Activated CD4-positive, alpha-beta memory T cell treated with anti-CD3 and anti-CD28 coated beads, Interleukin-2, amount 10 ng/mL, durations not matched to agents 7 days and 5 days (primary cell): ENCODE results near the gene CAPNS1. TPM values are rescaled to one million over a fixed set of nuclear protein-coding genes. Genes with fewer than 3 reads are reported as not detected.

Experiments
- CTCF ChIA-PET: fragments of 350-600 bp; sonication (Branson Sonifier 250); formaldehyde crosslinking; loops from one replicate; lab custom pipeline; 2021; ENCODE audit warnings: antibody characterized with exemption, inconsistent platforms; lab: Charles Lee
- POLR2A ChIA-PET: fragments of 350-600 bp; sonication (Branson Sonifier 250); formaldehyde crosslinking; loops from one replicate; lab custom pipeline; 2021; ENCODE audit warnings: antibody characterized with exemption; lab: Charles Lee
- DNase-seq: peaks from one replicate; pipeline ENCODE4 v3.0.0-alpha.2; 2020
- H3K27ac Mint-ChIP-seq: one replicate; pipeline ENCODE4 v1.8.0; 2021; ENCODE audit warnings: mild to moderate bottlenecking, mixed read lengths
- H3K27me3 Mint-ChIP-seq: one replicate; pipeline ENCODE4 v1.8.0; 2021; ENCODE audit warnings: mixed read lengths
- H3K36me3 Mint-ChIP-seq: one replicate; pipeline ENCODE4 v1.8.0; 2021; ENCODE audit warnings: low read depth, mixed read lengths
- H3K4me1 Mint-ChIP-seq: one replicate; pipeline ENCODE4 v1.8.0; 2021; ENCODE audit warnings: mixed read lengths
- H3K4me3 Mint-ChIP-seq: one replicate; pipeline ENCODE4 v1.8.0; 2021; ENCODE audit warnings: mild to moderate bottlenecking, mixed read lengths
- H3K9me3 Mint-ChIP-seq: one replicate; pipeline ENCODE4 v1.8.0; 2021; ENCODE audit warnings: mixed read lengths
- total RNA-seq, 2 experiments: library from RNA; stranded (reverse); gene quantifications; one replicate each; pipeline ENCODE4 v1.2.3, GENCODE V29; 2021

The CAPNS1 gene
- total RNA-seq, 2 experiments from 2014 or later = 520 to 539 TPM

DNA sequence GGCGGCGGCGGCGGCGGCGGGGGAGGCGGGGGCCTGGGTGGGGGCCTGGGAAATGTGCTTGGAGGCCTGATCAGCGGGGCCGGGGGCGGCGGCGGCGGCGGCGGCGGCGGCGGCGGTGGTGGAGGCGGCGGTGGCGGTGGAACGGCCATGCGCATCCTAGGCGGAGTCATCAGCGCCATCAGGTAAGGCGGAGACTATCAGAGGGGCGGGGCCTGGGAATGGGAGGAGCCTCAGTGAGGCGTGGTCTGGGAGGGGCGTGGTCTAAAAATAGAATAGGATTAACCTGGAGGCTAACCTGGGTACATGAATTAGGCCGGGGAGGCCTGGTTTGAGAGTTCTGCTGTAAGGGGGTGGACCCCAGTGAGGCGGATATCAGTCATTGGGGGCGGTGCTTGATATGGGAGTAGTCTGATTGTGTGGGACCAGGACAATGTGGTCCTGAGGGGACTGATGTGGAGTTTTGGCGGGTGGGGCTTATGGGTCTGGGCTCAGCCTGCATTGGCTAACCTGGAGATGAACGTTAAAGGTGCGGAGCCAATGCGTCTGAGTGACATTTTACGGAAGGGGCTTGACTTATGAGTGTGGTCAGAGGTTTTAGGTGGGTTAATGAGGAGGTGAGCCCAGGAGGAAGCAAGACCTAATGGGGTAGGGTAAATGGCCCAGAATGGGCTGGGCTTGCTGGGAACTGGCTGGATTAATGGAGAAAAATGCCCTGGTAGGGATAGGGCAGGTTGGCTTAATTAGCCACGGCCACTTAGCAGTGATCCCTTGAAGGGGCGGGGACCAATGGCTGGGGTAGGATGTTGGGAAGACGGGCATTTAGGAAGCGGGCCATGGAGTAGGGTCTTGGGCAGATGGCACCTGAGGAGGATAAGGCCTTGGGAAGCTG, 1.4 kb downstream of the CAPNS1 start:
- POLR2A ChIA-PET = interaction anchor here (1.4 to 2.0 kb wide), 4 partner anchors 11 to 188 kb away, joined by 3 to 43 read pairs (median 18); partner anchors contain the start of genes POLR2I and TBCB
- Mint-ChIP-seq H3K36me3 (peaks cover 46% of the 10 kb centered on the region), H3K27ac (peak overlapping the region; percentile 98), H3K9me3 (no peaks in the 10 kb centered on the region), H3K4me3 (peak overlapping the region; percentile 92), H3K4me1 (peaks cover 40% of the 10 kb centered on the region), H3K27me3 (no peaks in the 10 kb centered on the region)
- DNase-seq = peak; percentile 93
- CTCF ChIA-PET = interaction anchor here (2.3 kb wide), 1 partner anchor 13 kb away, joined by 8 read pairs; no protein-coding TSS in a partner anchor

DNA sequence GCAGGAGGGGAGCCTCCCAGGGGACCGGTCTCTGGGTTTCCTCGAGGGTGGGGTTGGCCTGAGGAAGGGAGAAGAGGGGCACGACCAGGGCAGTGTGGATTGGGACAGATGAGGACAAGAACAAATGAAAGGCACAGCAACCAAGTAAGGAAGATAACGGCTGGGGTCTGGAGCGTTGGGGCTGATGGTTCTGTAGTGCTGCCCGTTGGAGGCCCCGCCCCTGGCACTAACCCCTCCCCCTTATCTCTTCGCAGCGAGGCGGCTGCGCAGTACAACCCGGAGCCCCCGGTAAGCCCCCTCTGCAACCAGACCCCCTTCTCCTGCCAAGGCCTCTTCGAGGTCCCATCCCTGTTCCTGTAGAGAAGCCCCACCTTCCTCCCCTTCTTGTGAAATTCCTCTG, 2.2 kb downstream of the CAPNS1 start:
- Mint-ChIP-seq H3K4me1 (peaks cover 35% of the 10 kb centered on the region), H3K27me3 (no peaks in the 10 kb centered on the region), H3K36me3 (peaks cover 54% of the 10 kb centered on the region), H3K9me3 (no peaks in the 10 kb centered on the region), H3K4me3 (no peak overlapping the region), H3K27ac (no peak overlapping the region)
- no peak for DNase-seq
- ChIA-PET CTCF (interaction anchor here (2.3 kb wide), 1 partner anchor 14 kb away, joined by 8 read pairs; no protein-coding TSS in a partner anchor), POLR2A (no interaction called here)

DNA sequence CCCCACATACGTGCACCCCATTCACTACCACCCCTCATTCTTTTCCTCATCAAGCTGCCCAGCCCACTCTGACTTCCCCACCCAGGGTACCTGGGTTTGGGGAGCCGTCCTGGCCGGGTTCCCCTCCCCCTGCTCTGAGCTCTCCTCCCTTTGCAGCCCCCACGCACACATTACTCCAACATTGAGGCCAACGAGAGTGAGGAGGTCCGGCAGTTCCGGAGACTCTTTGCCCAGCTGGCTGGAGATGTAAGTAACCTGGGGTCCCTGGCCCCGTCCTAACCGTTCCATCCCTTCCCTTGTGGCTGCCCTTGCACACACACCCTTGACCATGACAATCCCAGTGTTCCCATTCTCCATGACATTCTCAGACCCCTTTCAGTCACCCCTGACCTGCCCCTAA, 2.6 kb downstream of the CAPNS1 start:
- H3K9me3 Mint-ChIP-seq = no peaks in the 10 kb centered on the region
- peak overlapping the region; percentile 5 for H3K4me3 Mint-ChIP-seq
- H3K4me1 Mint-ChIP-seq = peaks cover 33% of the 10 kb centered on the region
- peaks cover 58% of the 10 kb centered on the region for H3K36me3 Mint-ChIP-seq
- H3K27me3 Mint-ChIP-seq = no peaks in the 10 kb centered on the region
- ChIA-PET POLR2A (no interaction called here), CTCF (interaction anchor here (2.3 kb wide), 1 partner anchor 14 kb away, joined by 8 read pairs; no protein-coding TSS in a partner anchor)
- H3K27ac Mint-ChIP-seq = no peak overlapping the region
- DNase-seq = no peak

DNA sequence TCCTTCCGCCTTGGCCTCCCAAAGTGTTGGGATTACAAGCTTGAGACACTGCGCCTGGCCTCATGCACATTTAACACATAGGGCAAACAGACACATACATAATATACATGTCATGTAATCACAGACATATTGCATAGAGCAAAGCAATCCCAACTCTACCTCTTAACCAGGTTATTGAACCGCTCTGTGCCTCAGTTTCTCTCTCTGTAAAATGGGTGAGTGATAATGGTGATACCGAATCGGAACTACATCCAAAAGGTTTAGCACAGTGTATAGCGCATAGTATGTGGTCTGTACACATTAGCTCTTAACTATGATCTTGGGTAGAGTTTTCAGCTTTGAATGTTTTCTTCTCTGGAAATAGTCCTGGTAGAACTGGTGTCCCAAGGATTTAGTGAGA, 4.8 kb downstream of the CAPNS1 start:
- H3K27me3 Mint-ChIP-seq = no peaks in the 10 kb centered on the region
- CTCF ChIA-PET = interaction anchor here (1.1 to 1.8 kb wide), 2 partner anchors 17 to 34 kb away, joined by 5 to 11 read pairs; no protein-coding TSS in a partner anchor

DNA sequence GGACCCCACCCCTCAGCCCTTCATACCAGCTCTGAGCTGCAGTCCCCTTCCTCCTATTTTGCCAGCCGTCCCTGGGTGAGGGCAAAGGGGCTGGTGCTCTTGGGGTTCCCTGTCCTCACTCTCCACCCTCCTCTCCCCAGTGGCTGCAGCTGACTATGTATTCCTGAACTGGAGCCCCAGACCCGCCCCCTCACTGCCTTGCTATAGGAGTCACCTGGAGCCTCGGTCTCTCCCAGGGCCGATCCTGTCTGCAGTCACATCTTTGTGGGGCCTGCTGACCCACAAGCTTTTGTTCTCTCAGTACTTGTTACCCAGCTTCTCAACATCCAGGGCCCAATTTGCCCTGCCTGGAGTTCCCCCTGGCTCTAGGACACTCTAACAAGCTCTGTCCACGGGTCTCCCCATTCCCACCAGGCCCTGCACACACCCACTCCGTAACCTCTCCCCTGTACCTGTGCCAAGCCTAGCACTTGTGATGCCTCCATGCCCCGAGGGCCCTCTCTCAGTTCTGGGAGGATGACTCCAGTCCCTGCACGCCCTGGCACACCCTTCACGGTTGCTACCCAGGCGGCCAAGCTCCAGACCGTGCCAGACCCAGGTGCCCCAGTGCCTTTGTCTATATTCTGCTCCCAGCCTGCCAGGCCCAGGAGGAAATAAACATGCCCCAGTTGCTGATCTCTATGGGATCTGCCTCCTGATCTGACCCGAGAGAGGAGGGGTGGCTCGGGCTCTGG, 10.0 kb downstream of the CAPNS1 start:
- H3K9me3 Mint-ChIP-seq = no peaks in the 10 kb centered on the region
- POLR2A ChIA-PET = interaction anchor here (0.8 kb wide), 1 partner anchor 19 kb away, joined by 3 read pairs; no protein-coding TSS in a partner anchor
- no peak for DNase-seq
- peaks cover 8% of the 10 kb centered on the region for H3K4me1 Mint-ChIP-seq
- no peaks in the 10 kb centered on the region for H3K27me3 Mint-ChIP-seq
- H3K36me3 Mint-ChIP-seq = peaks cover 60% of the 10 kb centered on the region
- H3K27ac Mint-ChIP-seq = no peak overlapping the region
- no peak overlapping the region for H3K4me3 Mint-ChIP-seq
- CTCF ChIA-PET = interaction anchor here (1.0 kb wide), 1 partner anchor 22 kb away, joined by 3 read pairs; no protein-coding TSS in a partner anchor

More for the DNA sequence above, 4.8 kb downstream of the CAPNS1 start:
- H3K4me3 Mint-ChIP-seq = no peak overlapping the region
- no peaks in the 10 kb centered on the region for H3K9me3 Mint-ChIP-seq
- H3K27ac Mint-ChIP-seq = no peak overlapping the region
- no peak for DNase-seq
- H3K36me3 Mint-ChIP-seq = peaks cover 75% of the 10 kb centered on the region
- POLR2A ChIA-PET = no interaction called here
- H3K4me1 Mint-ChIP-seq = peaks cover 25% of the 10 kb centered on the region

DNA sequence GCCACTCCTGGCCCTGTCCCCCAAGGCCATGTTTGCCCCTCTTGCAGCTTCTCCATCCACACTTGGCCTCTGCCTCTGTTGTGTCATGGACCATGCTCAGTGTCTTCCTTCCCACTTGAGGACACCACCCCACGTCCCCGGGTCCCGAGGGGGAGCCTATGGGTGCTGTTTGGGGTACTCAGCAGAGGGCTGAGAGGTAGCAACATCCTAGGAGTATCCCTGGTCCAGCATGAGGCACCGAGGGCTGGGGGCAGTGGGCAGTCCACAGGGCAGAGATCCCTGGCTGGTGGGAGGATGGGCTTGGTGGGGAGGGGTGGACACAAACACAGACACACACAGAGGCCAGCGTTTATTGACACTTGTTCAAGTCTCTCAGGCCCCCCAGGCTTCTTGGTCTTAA, 10.7 kb downstream of the CAPNS1 start:
- Mint-ChIP-seq H3K9me3 (no peaks in the 10 kb centered on the region), H3K36me3 (peaks cover 55% of the 10 kb centered on the region), H3K4me1 (peaks cover 8% of the 10 kb centered on the region), H3K4me3 (no peak overlapping the region), H3K27ac (no peak overlapping the region), H3K27me3 (no peaks in the 10 kb centered on the region)
- DNase-seq = no peak
- CTCF ChIA-PET = no interaction called here
- POLR2A ChIA-PET = interaction anchor here (1.0 kb wide), 1 partner anchor 13 kb away, joined by 3 read pairs; no protein-coding TSS in a partner anchor

DNA sequence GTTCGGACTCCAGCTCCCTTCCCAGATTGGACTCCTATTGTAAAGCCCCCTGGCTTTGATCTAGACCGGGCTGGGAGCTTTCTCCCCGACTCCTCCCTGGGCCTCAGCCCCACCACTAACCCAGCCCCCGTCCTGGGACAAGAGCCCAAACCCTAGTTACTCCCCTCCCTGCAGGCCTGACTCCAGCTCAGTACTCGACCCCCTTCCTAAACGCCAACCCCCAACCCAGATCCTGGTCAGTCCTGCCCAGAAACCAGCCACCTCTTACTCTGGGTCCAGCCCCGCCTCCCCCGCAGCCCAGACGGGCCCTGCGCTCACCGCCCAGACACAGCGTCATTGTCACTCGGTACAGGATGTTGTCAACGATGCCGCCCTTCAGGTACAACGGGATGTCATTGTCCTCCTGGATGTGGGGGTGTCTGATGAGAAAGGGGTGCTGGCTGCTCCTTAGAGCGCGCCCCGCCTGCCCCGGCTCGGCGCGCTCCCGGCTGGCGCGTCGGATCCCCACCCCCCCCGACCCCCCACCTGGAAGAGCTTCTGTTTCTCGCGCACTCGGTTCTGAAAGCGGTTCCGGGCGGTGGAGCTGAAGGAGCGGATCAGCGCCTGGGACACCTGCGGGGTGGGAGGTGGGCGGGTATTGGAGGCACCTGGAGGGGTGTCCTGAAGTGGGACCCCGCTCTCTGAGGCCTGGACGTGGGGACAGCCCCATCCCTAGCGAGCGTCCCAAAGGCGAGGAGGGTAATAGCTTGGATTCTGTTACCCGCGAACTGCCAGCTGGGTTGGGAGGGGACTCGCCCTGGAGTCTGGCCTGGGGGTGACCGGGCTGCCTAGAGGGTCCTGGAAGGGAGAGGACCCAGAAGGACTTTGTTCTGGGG, 11.5 kb downstream of the CAPNS1 start:
- ChIA-PET POLR2A (interaction anchor here (1.0 to 1.2 kb wide), 2 partner anchors 11 to 12 kb away, joined by 3 read pairs; partner anchors contain the start of gene CAPNS1), CTCF (no interaction called here)
- no peak for DNase-seq
- peaks cover 47% of the 10 kb centered on the region for H3K36me3 Mint-ChIP-seq
- no peaks in the 10 kb centered on the region for H3K9me3 Mint-ChIP-seq
- no peak overlapping the region for H3K27ac Mint-ChIP-seq
- no peak overlapping the region for H3K4me3 Mint-ChIP-seq
- no peaks in the 10 kb centered on the region for H3K27me3 Mint-ChIP-seq
- H3K4me1 Mint-ChIP-seq = peaks cover 7% of the 10 kb centered on the region

DNA sequence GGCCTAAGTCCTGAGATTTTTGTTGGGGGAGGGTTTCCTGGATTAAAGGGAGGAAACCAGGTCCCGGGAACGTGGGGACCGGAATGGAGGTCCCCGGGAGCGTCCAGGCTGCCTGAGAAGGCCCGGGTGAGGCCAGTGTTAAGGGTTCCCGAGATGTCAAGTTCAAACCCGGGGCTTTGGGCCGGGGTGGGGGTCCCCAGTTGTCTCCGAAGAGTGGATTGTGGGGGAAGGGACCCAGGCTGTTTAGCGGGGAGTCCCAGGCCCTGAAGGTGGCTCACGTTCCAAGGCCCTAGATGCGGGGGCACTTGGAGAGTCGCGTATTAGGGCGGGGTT, 12.1 kb downstream of the CAPNS1 start:
- Mint-ChIP-seq H3K27ac (no peak overlapping the region), H3K4me3 (no peak overlapping the region), H3K36me3 (peaks cover 41% of the 10 kb centered on the region), H3K27me3 (no peaks in the 10 kb centered on the region), H3K4me1 (peaks cover 5% of the 10 kb centered on the region), H3K9me3 (no peaks in the 10 kb centered on the region)
- no peak for DNase-seq
- ChIA-PET CTCF (no interaction called here), POLR2A (interaction anchor here (1.2 kb wide), 1 partner anchor 12 kb away, joined by 3 read pairs; the partner anchor contains the start of gene CAPNS1)

DNA sequence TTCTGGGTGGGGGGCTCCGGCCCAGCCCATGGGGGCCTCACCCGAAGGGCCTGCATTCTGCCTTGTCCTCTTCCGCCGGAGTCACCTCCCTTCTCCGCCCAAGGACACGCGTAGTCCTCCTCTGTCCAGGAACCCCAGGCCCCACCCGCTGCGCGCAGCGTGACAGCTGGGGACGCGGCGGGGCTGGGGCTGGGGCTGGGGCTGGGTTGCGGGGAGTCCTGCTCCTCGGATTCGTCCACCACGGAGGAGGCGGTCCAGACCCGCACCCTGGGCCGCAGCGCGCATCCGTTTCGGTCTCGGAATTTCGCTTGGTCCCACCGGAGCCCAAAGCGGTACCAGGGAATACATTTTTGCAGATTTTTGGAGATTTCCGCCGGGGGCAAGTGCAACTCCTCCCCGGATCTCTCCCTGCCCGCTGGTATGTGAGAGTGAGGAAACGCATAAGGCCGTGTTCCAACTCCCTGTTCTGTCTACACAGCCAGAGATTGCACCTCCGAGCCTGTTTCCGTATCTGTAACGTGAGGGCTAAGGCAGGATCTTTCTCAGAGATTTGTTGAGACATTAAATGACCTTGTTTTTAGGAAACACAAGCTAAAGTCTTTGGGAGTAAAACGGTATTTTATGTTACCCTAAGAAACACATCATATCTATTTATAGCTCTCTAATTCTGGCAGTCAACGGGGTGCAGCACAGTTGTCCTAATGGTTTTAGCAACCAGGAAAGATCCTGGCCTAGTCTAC, 12.7 kb downstream of the CAPNS1 start, which contains the start of gene COX7A1:
Gene COX7A1 (minus strand): TSS at position 96 of the 740 bp plus-strand sequence. CDS start 40 bp downstream, at position 56.
- ChIA-PET CTCF (interaction anchor here (0.5 to 1.1 kb wide), 2 partner anchors 15 to 25 kb away, joined by 3 to 5 read pairs; no protein-coding TSS in a partner anchor), POLR2A (interaction anchor here (1.0 to 1.4 kb wide), 4 partner anchors 12 to 13 kb away, joined by 3 to 6 read pairs (median 3); partner anchors contain the start of gene CAPNS1)
- no peak within 1 kb of the TSS for H3K27ac Mint-ChIP-seq

DNA sequence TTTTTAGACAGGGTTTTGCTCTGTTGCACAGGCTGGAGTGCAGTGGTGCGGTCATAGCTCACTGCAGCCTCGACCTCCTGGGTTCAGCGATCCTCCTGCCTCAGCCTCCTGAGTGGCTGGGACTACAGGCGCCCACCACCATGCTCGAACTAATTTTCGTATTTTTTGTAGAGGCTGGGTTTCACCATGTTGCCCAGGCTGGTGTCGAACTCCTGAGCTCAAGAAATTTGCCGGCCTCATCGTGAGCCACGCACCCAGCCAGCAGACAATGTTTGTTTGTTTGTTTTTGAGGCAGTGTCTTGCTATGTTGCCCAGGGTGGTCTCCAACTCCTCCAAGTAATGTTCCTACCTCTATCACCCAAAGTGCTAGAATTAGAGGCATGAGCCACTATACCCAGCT, 13.3 kb downstream of the CAPNS1 start:
- Mint-ChIP-seq H3K9me3 (no peaks in the 10 kb centered on the region), H3K4me3 (no peak overlapping the region), H3K27me3 (no peaks in the 10 kb centered on the region), H3K4me1 (peaks cover 3% of the 10 kb centered on the region), H3K36me3 (peaks cover 31% of the 10 kb centered on the region), H3K27ac (no peak overlapping the region)
- ChIA-PET CTCF (interaction anchor here (0.5 to 1.1 kb wide), 3 partner anchors 14 to 202 kb away, joined by 3 to 6 read pairs (median 5); no protein-coding TSS in a partner anchor), POLR2A (interaction anchor here (1.0 to 1.4 kb wide), 3 partner anchors 11 to 13 kb away, joined by 3 to 6 read pairs (median 3); partner anchors contain the start of gene CAPNS1)
- no peak for DNase-seq

More for the DNA sequence above, 12.7 kb downstream of the CAPNS1 start, which contains the start of gene COX7A1:
- DNase-seq = no peak
- Mint-ChIP-seq H3K9me3 (no peaks in the 10 kb centered on the region), H3K4me1 (peaks cover 3% of the 10 kb centered on the region), H3K36me3 (peaks cover 36% of the 10 kb centered on the region), H3K4me3 (no peak within 1 kb of the TSS), H3K27me3 (no peaks in the 10 kb centered on the region)
